K562 (cell line): ENCODE measurements around the gene GADD45B. TPM values are rescaled to one million over a fixed set of nuclear protein-coding genes. Genes with fewer than 3 reads are reported as not detected.

Experiments used
- BRCA1 ChIP-seq, 2 experiments: fragments of 450-650 bp in 1 of 2; sonication (generic) in 1 of 2; formaldehyde crosslinking in 1 of 2; IDR thresholded peaks; 2 replicates each; pipeline versions ENCODE4 v1.5.0 to v1.6.1; 2017 to 2020; ENCODE audit warnings: mild to moderate bottlenecking in 1 of 2, missing genetic modification reagents in 1 of 2
- GABPB1 ChIP-seq: sonication (generic); formaldehyde crosslinking; IDR thresholded peaks from 2 replicates; pipeline ENCODE4 v1.8.0; 2022; ENCODE audit warnings: mild to moderate bottlenecking, missing genetic modification reagents
- KLF10 ChIP-seq: fragments of 250-450 bp; sonication (Bioruptor Pico); IDR thresholded peaks from 2 replicates; pipeline ENCODE4 v1.6.1; 2021; ENCODE audit warnings: matching md5 sums
- MAZ ChIP-seq, 2 experiments: fragments of 450-650 bp in 1 of 2; sonication (generic) in 1 of 2; formaldehyde crosslinking; IDR thresholded peaks in 1 of 2; conservative IDR thresholded peaks in 1 of 2; 2 replicates each; pipeline versions ENCODE4 v1.4.0 to v1.5.0; 2020; ENCODE audit warnings: mild to moderate bottlenecking in 1 of 2, missing genetic modification reagents in 1 of 2
- MCM7 ChIP-seq, 2 experiments: fragments of 450-650 bp; IDR thresholded peaks; 2 replicates each; pipeline ENCODE4 v1.6.1; 2016 to 2018
- RBM14 ChIP-seq: fragments of 200-400 bp; formaldehyde crosslinking; IDR thresholded peaks from 2 replicates; pipeline ENCODE4 v1.6.1; 2018; ENCODE audit warnings: low read depth, mild to moderate bottlenecking, low read length, moderate library complexity, borderline replicate concordance; ENCODE audit not compliant: insufficient read depth
- SIN3A ChIP-seq, 2 experiments: fragments of 150-350 bp in 1 of 2; IDR thresholded peaks; 2 replicates each; pipeline ENCODE4 v1.6.1; 2011 to 2016; ENCODE audit warnings: borderline replicate concordance in 2 of 2, low read depth in 2 of 2, low read length in 2 of 2, mild to moderate bottlenecking in 2 of 2, moderate library complexity in 2 of 2; ENCODE audit not compliant: control insufficient read depth in 1 of 2
- SPI1 ChIP-seq: IDR thresholded peaks from 2 replicates; pipeline ENCODE4 v1.6.1; 2011; ENCODE audit warnings: low read depth, low read length, control low read depth, borderline replicate concordance
- ZNF830 ChIP-seq: fragments of 250-450 bp; sonication (Bioruptor Pico); IDR thresholded peaks from 2 replicates; pipeline ENCODE4 v1.5.0; 2021; ENCODE audit warnings: mild to moderate bottlenecking
- polyA plus RNA-seq, 8 experiments: library from polyadenylated mRNA; depleted of rRNA in 4 of 8; stranded (reverse) in 5 of 8; unstranded in 3 of 8; fragments of >200 nt; fragmentation: Nextera tagmentation in 2 of 8; fragmentation: Illumina TruSeq in 1 of 8; extraction: Ambion mirVana in 2 of 8; extraction: Trizol in 1 of 8; gene quantifications; 2 replicates each; pipeline versions ENCODE4 v1.2.1 to v1.2.3, GENCODE V29; 2011 to 2014; ENCODE audit warnings: inconsistent platforms in 1 of 8, missing spikeins in 1 of 8
- total RNA-seq, 7 experiments: library from RNA; depleted of rRNA in 6 of 7; stranded (reverse); fragments of >200 nt in 6 of 7; fragmentation: Illumina TruSeq in 2 of 7; extraction: Trizol in 2 of 7; gene quantifications; 2 replicates each; pipeline versions ENCODE4 v1.2.1 to v1.2.3, GENCODE V29; 2011 to 2021; ENCODE audit warnings: low replicate concordance in 1 of 7
- TF ChIP-seq, protein P1 (sequence below): fragments of 200-800 bp; sonication (Bioruptor generic); IDR thresholded peaks from 2 replicates; pipeline ENCODE4 v1.6.1; 2016; ENCODE audit warnings: missing genetic modification characterization, missing compliant biosample characterization
- TF ChIP-seq, protein P2 (sequence below): fragments of 250-450 bp; sonication (Bioruptor Pico); IDR thresholded peaks from 2 replicates; pipeline ENCODE4 v1.4.0; 2020; ENCODE audit warnings: mild to moderate bottlenecking, moderate library complexity
- TF ChIP-seq, protein P3 (sequence below): fragments of 450-650 bp; IDR thresholded peaks from 2 replicates; pipeline ENCODE4 v1.6.1; 2016; ENCODE audit warnings: antibody characterized with exemption
- TF ChIP-seq, protein P4 (sequence below): fragments of 250-450 bp; sonication (Bioruptor Pico); IDR thresholded peaks from 2 replicates; pipeline ENCODE4 v1.5.0; 2021

GADD45B gene
- total and polyA plus RNA-seq, 9 of the 15 experiments (the other 6 are each of a cell fraction or from before 2014, with no cell fraction given): 0.06 to 4.1 (median 2.1) TPM

DNA sequence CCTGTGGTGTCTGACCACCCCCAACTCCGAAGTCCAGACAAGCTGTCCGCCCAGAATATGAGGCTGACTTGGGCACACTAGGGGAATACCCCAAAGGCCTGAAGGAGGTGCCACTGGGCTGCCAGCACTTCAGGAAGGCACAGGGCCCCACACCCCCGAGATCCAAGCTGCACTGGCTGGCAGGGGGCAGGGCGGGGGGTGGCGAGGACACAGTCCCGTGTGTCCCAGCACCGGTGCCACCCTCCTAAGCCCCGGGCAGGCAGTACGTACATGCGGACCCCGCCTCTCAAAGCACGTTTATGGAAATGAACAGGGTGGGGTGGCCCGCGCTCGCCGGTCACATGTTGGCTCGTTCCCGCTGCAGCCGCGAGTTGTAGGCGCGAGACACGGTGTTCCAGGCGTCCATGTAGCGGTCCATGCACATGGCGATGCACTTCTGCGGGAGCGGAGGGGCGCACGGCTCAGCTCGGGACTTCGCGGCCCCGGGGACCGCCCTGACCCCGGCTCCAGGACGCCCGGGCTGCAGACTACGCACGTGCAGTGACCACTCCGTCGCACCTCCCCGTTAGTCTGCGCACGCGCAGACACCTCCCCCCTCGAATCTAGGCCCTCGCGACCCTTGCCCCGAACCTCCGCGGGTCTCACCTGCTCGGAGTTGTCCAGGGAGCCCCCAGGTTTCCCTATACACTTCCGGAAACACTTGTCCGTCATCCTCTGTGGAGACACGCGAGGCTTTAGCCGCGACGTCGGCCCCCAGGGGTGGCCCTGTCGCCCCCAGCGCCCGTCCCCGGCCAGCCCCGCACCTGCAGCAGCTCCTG is 49.1 kb upstream of the GADD45B start (continued):
- TF ChIP-seq MAZ (CRISPR knock-in tag; conservative IDR thresholded peaks at IDR 0.05 in 1 of 2, IDR thresholded peaks at IDR 0.05 in 1 of 2) (no peak; a peak in 1 of 4 replicates), BRCA1 (IDR thresholded peaks at IDR 0.05) (no peak), BRCA1 (CRISPR knock-in tag; IDR thresholded peaks at IDR 0.05) (no peak), GABPB1 (CRISPR knock-in tag) (no peak), ZNF830 (CRISPR knock-in tag) (peak; percentile 60), RBM14 (0 out of 2 replicates have a peak, but pooled peaks have one; percentile 83), SIN3A (IDR thresholded peaks at IDR 0.05; ENCODE audit: borderline replicate concordance in 2 of 2, control insufficient read depth in 1 of 2, low read depth in 2 of 2, low read length in 2 of 2) (peak in 1 of 2 experiments; percentile 91; a peak in 1 of 4 replicates), KLF10 (no peak), SPI1 (no peak), MCM7 (IDR thresholded peaks at IDR 0.05) (no peak)
- TF ChIP-seq, protein P1, sequence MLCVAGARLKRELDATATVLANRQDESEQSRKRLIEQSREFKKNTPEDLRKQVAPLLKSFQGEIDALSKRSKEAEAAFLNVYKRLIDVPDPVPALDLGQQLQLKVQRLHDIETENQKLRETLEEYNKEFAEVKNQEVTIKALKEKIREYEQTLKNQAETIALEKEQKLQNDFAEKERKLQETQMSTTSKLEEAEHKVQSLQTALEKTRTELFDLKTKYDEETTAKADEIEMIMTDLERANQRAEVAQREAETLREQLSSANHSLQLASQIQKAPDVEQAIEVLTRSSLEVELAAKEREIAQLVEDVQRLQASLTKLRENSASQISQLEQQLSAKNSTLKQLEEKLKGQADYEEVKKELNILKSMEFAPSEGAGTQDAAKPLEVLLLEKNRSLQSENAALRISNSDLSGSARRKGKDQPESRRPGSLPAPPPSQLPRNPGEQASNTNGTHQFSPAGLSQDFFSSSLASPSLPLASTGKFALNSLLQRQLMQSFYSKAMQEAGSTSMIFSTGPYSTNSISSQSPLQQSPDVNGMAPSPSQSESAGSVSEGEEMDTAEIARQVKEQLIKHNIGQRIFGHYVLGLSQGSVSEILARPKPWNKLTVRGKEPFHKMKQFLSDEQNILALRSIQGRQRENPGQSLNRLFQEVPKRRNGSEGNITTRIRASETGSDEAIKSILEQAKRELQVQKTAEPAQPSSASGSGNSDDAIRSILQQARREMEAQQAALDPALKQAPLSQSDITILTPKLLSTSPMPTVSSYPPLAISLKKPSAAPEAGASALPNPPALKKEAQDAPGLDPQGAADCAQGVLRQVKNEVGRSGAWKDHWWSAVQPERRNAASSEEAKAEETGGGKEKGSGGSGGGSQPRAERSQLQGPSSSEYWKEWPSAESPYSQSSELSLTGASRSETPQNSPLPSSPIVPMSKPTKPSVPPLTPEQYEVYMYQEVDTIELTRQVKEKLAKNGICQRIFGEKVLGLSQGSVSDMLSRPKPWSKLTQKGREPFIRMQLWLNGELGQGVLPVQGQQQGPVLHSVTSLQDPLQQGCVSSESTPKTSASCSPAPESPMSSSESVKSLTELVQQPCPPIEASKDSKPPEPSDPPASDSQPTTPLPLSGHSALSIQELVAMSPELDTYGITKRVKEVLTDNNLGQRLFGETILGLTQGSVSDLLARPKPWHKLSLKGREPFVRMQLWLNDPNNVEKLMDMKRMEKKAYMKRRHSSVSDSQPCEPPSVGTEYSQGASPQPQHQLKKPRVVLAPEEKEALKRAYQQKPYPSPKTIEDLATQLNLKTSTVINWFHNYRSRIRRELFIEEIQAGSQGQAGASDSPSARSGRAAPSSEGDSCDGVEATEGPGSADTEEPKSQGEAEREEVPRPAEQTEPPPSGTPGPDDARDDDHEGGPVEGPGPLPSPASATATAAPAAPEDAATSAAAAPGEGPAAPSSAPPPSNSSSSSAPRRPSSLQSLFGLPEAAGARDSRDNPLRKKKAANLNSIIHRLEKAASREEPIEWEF: no peak
- TF ChIP-seq, protein P2, sequence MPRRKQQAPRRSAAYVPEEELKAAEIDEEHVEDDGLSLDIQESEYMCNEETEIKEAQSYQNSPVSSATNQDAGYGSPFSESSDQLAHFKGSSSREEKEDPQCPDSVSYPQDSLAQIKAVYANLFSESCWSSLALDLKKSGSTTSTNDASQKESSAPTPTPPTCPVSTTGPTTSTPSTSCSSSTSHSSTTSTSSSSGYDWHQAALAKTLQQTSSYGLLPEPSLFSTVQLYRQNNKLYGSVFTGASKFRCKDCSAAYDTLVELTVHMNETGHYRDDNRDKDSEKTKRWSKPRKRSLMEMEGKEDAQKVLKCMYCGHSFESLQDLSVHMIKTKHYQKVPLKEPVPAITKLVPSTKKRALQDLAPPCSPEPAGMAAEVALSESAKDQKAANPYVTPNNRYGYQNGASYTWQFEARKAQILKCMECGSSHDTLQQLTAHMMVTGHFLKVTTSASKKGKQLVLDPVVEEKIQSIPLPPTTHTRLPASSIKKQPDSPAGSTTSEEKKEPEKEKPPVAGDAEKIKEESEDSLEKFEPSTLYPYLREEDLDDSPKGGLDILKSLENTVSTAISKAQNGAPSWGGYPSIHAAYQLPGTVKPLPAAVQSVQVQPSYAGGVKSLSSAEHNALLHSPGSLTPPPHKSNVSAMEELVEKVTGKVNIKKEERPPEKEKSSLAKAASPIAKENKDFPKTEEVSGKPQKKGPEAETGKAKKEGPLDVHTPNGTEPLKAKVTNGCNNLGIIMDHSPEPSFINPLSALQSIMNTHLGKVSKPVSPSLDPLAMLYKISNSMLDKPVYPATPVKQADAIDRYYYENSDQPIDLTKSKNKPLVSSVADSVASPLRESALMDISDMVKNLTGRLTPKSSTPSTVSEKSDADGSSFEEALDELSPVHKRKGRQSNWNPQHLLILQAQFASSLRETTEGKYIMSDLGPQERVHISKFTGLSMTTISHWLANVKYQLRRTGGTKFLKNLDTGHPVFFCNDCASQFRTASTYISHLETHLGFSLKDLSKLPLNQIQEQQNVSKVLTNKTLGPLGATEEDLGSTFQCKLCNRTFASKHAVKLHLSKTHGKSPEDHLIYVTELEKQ (CRISPR knock-in tag): no peak
- TF ChIP-seq, protein P3, sequence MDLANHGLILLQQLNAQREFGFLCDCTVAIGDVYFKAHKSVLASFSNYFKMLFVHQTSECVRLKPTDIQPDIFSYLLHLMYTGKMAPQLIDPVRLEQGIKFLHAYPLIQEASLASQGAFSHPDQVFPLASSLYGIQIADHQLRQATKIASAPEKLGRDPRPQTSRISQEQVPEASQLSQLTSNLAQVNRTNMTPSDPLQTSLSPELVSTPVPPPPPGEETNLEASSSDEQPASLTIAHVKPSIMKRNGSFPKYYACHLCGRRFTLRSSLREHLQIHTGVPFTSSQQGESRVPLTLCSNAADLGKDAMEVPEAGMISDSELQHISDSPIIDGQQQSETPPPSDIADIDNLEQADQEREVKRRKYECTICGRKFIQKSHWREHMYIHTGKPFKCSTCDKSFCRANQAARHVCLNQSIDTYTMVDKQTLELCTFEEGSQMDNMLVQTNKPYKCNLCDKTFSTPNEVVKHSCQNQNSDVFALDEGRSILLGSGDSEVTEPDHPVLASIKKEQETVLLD: peak; percentile 46; the same call in 1 of the 2 replicates
- TF ChIP-seq, protein P4, sequence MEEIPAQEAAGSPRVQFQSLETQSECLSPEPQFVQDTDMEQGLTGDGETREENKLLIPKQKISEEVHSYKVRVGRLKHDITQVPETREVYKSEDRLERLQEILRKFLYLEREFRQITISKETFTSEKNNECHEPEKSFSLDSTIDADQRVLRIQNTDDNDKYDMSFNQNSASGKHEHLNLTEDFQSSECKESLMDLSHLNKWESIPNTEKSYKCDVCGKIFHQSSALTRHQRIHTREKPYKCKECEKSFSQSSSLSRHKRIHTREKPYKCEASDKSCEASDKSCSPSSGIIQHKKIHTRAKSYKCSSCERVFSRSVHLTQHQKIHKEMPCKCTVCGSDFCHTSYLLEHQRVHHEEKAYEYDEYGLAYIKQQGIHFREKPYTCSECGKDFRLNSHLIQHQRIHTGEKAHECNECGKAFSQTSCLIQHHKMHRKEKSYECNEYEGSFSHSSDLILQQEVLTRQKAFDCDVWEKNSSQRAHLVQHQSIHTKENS (CRISPR knock-in tag): no peak
